ENCODE measurements around the gene SS18L1. TPM values are rescaled to one million over a fixed set of nuclear protein-coding genes. Genes with fewer than 3 reads are reported as not detected.

SS18L1 gene
- total RNA-seq, 2 experiments from 2014 or later: 17.0 to 17.7 TPM

DNA sequence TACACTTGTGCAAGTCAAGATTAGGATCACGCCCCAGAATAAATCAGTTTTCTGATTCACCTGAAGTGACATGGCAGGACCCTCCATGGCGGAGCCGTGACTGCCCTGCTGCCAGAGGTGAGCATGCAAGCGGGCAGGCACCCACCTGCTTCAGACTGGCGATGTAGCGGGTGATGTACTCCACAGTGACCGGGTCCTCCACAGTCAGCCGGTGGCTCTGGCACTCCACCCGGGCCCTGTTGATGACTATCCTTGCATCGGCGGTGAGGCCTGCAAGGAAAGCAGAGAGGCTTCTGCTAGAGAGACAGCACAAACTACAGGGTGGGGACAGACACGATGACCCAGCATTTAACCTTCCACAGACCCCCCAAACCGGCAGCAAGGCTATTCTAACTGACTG, 3.9 kb upstream of the SS18L1 start:
- POLR2A ChIA-PET: interaction anchor here (0.8 kb wide), 1 partner anchor 72 kb away, joined by 3 read pairs; no protein-coding TSS in a partner anchor
- no peak for DNase-seq (ENCODE audit: low spot score)
- no peak overlapping the region for H3K4me3 ChIP-seq (ENCODE audit: low read depth, low read length, poor library complexity, severe bottlenecking)
- no peak overlapping the region for H3K27ac ChIP-seq (ENCODE audit: low read depth, low read length, poor library complexity, severe bottlenecking)
- H3K4me1 ChIP-seq (ENCODE audit: insufficient read depth, low read length, poor library complexity, severe bottlenecking): peaks cover 18% of the 10 kb centered on the region
- intact Hi-C loops (cut with micrococcal nuclease; ENCODE audit: unreplicated experiment): loop anchor here (5.0 kb wide), 1 partner anchor 72 kb away; the partner anchor contains the start of gene TAF4
- H4K20me1 ChIP-seq (ENCODE audit: insufficient read depth, low read length): peaks cover 24% of the 10 kb centered on the region
- no peaks in the 10 kb centered on the region for H3K9me3 ChIP-seq (ENCODE audit: low read length)
- H3K36me3 ChIP-seq (ENCODE audit: insufficient read depth, low read length): peaks cover 79% of the 10 kb centered on the region
- H3K79me2 ChIP-seq (ENCODE audit: insufficient read depth, low read depth, low read length): peaks cover 44% of the 10 kb centered on the region
- H3K4me2 ChIP-seq (ENCODE audit: low read length): no peak overlapping the region
- CTCF ChIA-PET (ENCODE audit: unreplicated experiment): no interaction called here
- H3K9me2 ChIP-seq (ENCODE audit: insufficient read depth, low read length): no peaks in the 10 kb centered on the region
- TF ChIP-seq, protein P1, sequence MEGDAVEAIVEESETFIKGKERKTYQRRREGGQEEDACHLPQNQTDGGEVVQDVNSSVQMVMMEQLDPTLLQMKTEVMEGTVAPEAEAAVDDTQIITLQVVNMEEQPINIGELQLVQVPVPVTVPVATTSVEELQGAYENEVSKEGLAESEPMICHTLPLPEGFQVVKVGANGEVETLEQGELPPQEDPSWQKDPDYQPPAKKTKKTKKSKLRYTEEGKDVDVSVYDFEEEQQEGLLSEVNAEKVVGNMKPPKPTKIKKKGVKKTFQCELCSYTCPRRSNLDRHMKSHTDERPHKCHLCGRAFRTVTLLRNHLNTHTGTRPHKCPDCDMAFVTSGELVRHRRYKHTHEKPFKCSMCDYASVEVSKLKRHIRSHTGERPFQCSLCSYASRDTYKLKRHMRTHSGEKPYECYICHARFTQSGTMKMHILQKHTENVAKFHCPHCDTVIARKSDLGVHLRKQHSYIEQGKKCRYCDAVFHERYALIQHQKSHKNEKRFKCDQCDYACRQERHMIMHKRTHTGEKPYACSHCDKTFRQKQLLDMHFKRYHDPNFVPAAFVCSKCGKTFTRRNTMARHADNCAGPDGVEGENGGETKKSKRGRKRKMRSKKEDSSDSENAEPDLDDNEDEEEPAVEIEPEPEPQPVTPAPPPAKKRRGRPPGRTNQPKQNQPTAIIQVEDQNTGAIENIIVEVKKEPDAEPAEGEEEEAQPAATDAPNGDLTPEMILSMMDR (conservative IDR thresholded peaks at IDR 0.05; ENCODE audit: low read length): no peak
- no peak for TF ChIP-seq EZH2phosphoT487 (IDR thresholded peaks at IDR 0.05; ENCODE audit: borderline replicate concordance, low read depth, low read length)
- no TSS peak for BruUV-seq (replicated peaks)
- no peak overlapping the region for H2AFZ ChIP-seq (ENCODE audit: low read length)

- Histone ChIP-seq H3K4me1 (ENCODE audit: insufficient read depth, low read length, poor library complexity, severe bottlenecking) (peaks cover 25% of the 10 kb centered on the region), H3K36me3 (ENCODE audit: insufficient read depth, low read length) (peaks cover 65% of the 10 kb centered on the region), H3K27ac (ENCODE audit: low read depth, low read length, poor library complexity, severe bottlenecking) (no peak overlapping the region), H2AFZ (ENCODE audit: low read length) (no peak overlapping the region), H3K9me2 (ENCODE audit: insufficient read depth, low read length) (no peaks in the 10 kb centered on the region), H4K20me1 (ENCODE audit: insufficient read depth, low read length) (peaks cover 29% of the 10 kb centered on the region), H3K4me2 (ENCODE audit: low read length) (peak overlapping the region; percentile 78), H3K4me3 (ENCODE audit: low read depth, low read length, poor library complexity, severe bottlenecking) (peak overlapping the region; percentile 98), H3K79me2 (ENCODE audit: insufficient read depth, low read depth, low read length) (peaks cover 49% of the 10 kb centered on the region), H3K9me3 (ENCODE audit: low read length) (no peaks in the 10 kb centered on the region)
- ChIA-PET CTCF (ENCODE audit: unreplicated experiment) (no interaction called here), POLR2A (interaction anchor here (1.0 kb wide), 1 partner anchor 11 kb away, joined by 3 read pairs; no protein-coding TSS in a partner anchor)
- intact Hi-C loops (cut with micrococcal nuclease; ENCODE audit: unreplicated experiment): loop anchor here (5.0 kb wide), 1 partner anchor 74 kb away; the partner anchor contains the start of gene TAF4
- BruUV-seq (replicated peaks): no TSS peak
- no peak for TF ChIP-seq EZH2phosphoT487 (IDR thresholded peaks at IDR 0.05; ENCODE audit: borderline replicate concordance, low read depth, low read length)
- TF ChIP-seq, protein P1 (conservative IDR thresholded peaks at IDR 0.05; ENCODE audit: low read length): no peak
- DNase-seq (ENCODE audit: low spot score): no peak
These were observed 2.5 kb upstream of the SS18L1 start for GRCh38 chr20:62141043-62141396.

DNA sequence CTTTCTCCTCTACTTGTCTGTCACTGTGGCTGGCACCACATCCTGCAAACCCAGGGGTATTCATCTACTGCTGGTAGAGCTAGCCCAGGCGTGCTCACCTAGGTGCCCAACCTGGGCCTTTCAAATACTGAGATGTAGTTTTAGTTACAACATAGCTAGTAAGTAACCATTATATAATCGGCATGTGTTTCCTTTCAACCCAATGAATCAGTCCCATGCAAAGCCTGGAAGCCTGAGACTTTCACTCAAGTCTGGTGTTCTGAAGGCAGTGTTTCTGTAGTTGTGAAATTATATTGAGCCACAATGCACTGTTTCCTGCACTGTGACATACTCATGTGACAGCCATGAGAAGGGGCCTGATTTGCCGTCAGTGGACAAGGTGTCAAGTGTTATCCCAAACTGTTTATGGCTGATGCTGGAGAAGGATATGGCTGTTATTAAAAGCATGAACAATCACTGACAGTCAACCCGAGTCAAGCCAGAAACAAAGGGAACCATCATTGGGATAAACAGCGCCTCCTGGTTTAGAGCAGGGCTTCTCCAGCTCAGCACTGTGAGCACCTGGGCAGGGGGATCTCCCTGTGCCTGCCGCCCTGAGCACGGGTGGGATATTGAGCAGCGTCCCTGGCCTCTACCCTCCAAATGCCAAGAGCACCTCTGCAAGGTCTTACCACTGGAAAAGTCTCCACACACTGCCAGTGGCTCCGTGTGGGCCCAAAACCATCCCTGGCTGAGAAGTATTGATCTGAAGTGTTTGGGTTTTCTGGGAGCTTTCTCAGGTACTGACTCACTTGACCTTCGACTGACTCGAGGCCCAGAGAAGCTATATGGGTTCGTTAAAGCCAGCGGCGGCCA, 1.9 kb upstream of the SS18L1 start:
- H3K27ac ChIP-seq (ENCODE audit: low read depth, low read length, poor library complexity, severe bottlenecking): peak overlapping the region; percentile 37
- H3K9me2 ChIP-seq (ENCODE audit: insufficient read depth, low read length): no peaks in the 10 kb centered on the region
- peak overlapping the region; percentile 78 for H3K4me2 ChIP-seq (ENCODE audit: low read length)
- ChIA-PET CTCF (ENCODE audit: unreplicated experiment) (no interaction called here), POLR2A (interaction anchor here (1.0 to 1.3 kb wide), 3 partner anchors 12 to 43 kb away, joined by 3 to 5 read pairs (median 3); no protein-coding TSS in a partner anchor)
- peak; percentile 38 for DNase-seq (ENCODE audit: low spot score)
- no peak for TF ChIP-seq EZH2phosphoT487 (IDR thresholded peaks at IDR 0.05; ENCODE audit: borderline replicate concordance, low read depth, low read length)
- TF ChIP-seq, protein P1 (conservative IDR thresholded peaks at IDR 0.05; ENCODE audit: low read length): peak; percentile 73
- peak overlapping the region; percentile 98 for H3K4me3 ChIP-seq (ENCODE audit: low read depth, low read length, poor library complexity, severe bottlenecking)
- peaks cover 59% of the 10 kb centered on the region for H3K36me3 ChIP-seq (ENCODE audit: insufficient read depth, low read length)
- H4K20me1 ChIP-seq (ENCODE audit: insufficient read depth, low read length): peaks cover 27% of the 10 kb centered on the region
- intact Hi-C loops (cut with micrococcal nuclease; ENCODE audit: unreplicated experiment): loop anchor here (5.0 kb wide), 1 partner anchor 74 kb away; the partner anchor contains the start of gene TAF4
- no TSS peak for BruUV-seq (replicated peaks)
- peaks cover 25% of the 10 kb centered on the region for H3K4me1 ChIP-seq (ENCODE audit: insufficient read depth, low read length, poor library complexity, severe bottlenecking)
- no peak overlapping the region for H2AFZ ChIP-seq (ENCODE audit: low read length)
- H3K9me3 ChIP-seq (ENCODE audit: low read length): no peaks in the 10 kb centered on the region
- H3K79me2 ChIP-seq (ENCODE audit: insufficient read depth, low read depth, low read length): peaks cover 49% of the 10 kb centered on the region

Measured in OCI-LY7 (cell line).